NT2/D1 (cell line): ENCODE measurements around the gene FOXG1.

Experiments used
- DNase-seq: peaks from one replicate; pipeline ENCODE4 v3.0.0-alpha.2; 2011; ENCODE audit warnings: low read depth, low spot score
- H3K27me3 ChIP-seq: 2 replicates; pipeline ENCODE4 v1.6.0; 2011; ENCODE audit warnings: mild to moderate bottlenecking; ENCODE audit not compliant: insufficient read length, insufficient read depth
- H3K36me3 ChIP-seq: 2 replicates; pipeline ENCODE4 v1.6.1; 2011; ENCODE audit warnings: mild to moderate bottlenecking, low read length, mixed read lengths; ENCODE audit not compliant: insufficient read depth, insufficient read length
- H3K4me1 ChIP-seq: 2 replicates; pipeline ENCODE4 v1.5.1; 2011; ENCODE audit not compliant: insufficient read depth, insufficient read length
- H3K4me3 ChIP-seq: 2 replicates; pipeline ENCODE4 v1.5.1; 2011; ENCODE audit warnings: low read depth; ENCODE audit not compliant: insufficient read length
- H3K9ac ChIP-seq: 2 replicates; pipeline ENCODE4 v1.6.0; 2011; ENCODE audit warnings: low read depth; ENCODE audit not compliant: insufficient read length
- H3K9me3 ChIP-seq: 2 replicates; pipeline ENCODE4 v1.5.1; 2011; ENCODE audit warnings: mild to moderate bottlenecking, low read length; ENCODE audit not compliant: insufficient read depth
- SUZ12 ChIP-seq: IDR thresholded peaks from 2 replicates; pipeline ENCODE4 v1.6.1; 2011; ENCODE audit not compliant: insufficient read length, insufficient read depth; ENCODE audit errors: extremely low read depth
- YY1 ChIP-seq: IDR thresholded peaks from 2 replicates; pipeline ENCODE4 v1.6.1; 2011; ENCODE audit not compliant: insufficient read length, insufficient read depth
- ZNF274 ChIP-seq: IDR thresholded peaks from 2 replicates; pipeline ENCODE4 v1.6.1; 2011; ENCODE audit warnings: mild to moderate bottlenecking, low read depth, low read length

FOXG1 gene

GRCh38 chr14:28773861-28774691 is 7.5 kb downstream of the FOXG1 start:
- DNase-seq = no peak
- peak overlapping the region; percentile 61 for H3K9ac ChIP-seq
- no peaks in the 10 kb centered on the region for H3K36me3 ChIP-seq
- no peaks in the 10 kb centered on the region for H3K4me1 ChIP-seq
- H3K9me3 ChIP-seq = no peaks in the 10 kb centered on the region
- peaks cover 100% of the 10 kb centered on the region for H3K27me3 ChIP-seq
- H3K4me3 ChIP-seq = peak overlapping the region; percentile 8
- TF ChIP-seq YY1 (no peak), ZNF274 (no peak), SUZ12 (peak; percentile 52)

- DNase-seq = no peak
- Histone ChIP-seq H3K9me3 (no peaks in the 10 kb centered on the region), H3K36me3 (no peaks in the 10 kb centered on the region), H3K9ac (no peak overlapping the region), H3K27me3 (peaks cover 100% of the 10 kb centered on the region), H3K4me1 (no peaks in the 10 kb centered on the region), H3K4me3 (no peak overlapping the region)
- no peak for TF ChIP-seq ZNF274
- no peak for TF ChIP-seq YY1
- no peak for TF ChIP-seq SUZ12
These were observed 8.5 kb downstream of the FOXG1 start for GRCh38 chr14:28774764-28775735.

GRCh38 chr14:28776482-28777266 is 10.1 kb downstream of the FOXG1 start:
- peaks cover 100% of the 10 kb centered on the region for H3K27me3 ChIP-seq
- DNase-seq = no peak
- H3K9me3 ChIP-seq = no peaks in the 10 kb centered on the region
- no peaks in the 10 kb centered on the region for H3K36me3 ChIP-seq
- TF ChIP-seq ZNF274 (no peak), SUZ12 (no peak), YY1 (no peak)
- H3K4me3 ChIP-seq = no peak overlapping the region
- no peaks in the 10 kb centered on the region for H3K4me1 ChIP-seq
- H3K9ac ChIP-seq = no peak overlapping the region

GRCh38 chr14:28777471-28778137 is 11.0 kb downstream of the FOXG1 start:
- Histone ChIP-seq H3K36me3 (no peaks in the 10 kb centered on the region), H3K9ac (no peak overlapping the region), H3K27me3 (peaks cover 100% of the 10 kb centered on the region), H3K9me3 (no peaks in the 10 kb centered on the region), H3K4me1 (no peaks in the 10 kb centered on the region), H3K4me3 (no peak overlapping the region)
- no peak for DNase-seq
- TF ChIP-seq SUZ12 = no peak
- TF ChIP-seq YY1 = no peak
- TF ChIP-seq ZNF274 = no peak

- TF ChIP-seq ZNF274 (no peak), SUZ12 (peak; percentile 51)
- no peak for DNase-seq
- peaks cover 100% of the 10 kb centered on the region for H3K27me3 ChIP-seq
- no peak overlapping the region for H3K9ac ChIP-seq
- H3K4me1 ChIP-seq = no peaks in the 10 kb centered on the region
- H3K4me3 ChIP-seq = no peak overlapping the region
- no peaks in the 10 kb centered on the region for H3K9me3 ChIP-seq
- H3K36me3 ChIP-seq = no peaks in the 10 kb centered on the region
These were observed 11.8 kb downstream of the FOXG1 start for GRCh38 chr14:28778138-28779117.

GRCh38 chr14:28779456-28779855 is 12.9 kb downstream of the FOXG1 start:
- H3K27me3 ChIP-seq = peaks cover 100% of the 10 kb centered on the region
- H3K4me3 ChIP-seq = no peak overlapping the region
- no peak for DNase-seq
- H3K9me3 ChIP-seq = no peaks in the 10 kb centered on the region
- TF ChIP-seq SUZ12 = no peak
- no peak for TF ChIP-seq YY1
- no peak for TF ChIP-seq ZNF274
- no peaks in the 10 kb centered on the region for H3K36me3 ChIP-seq
- H3K9ac ChIP-seq = no peak overlapping the region
- no peaks in the 10 kb centered on the region for H3K4me1 ChIP-seq
